Dermis blood vessel endothelial cell (primary cell): Measurements from ENCODE around the gene MRFAP1. TPM values are rescaled to one million over a fixed set of nuclear protein-coding genes. Genes with fewer than 3 reads are reported as not detected.
"Not testable (repeated sequence)": the region's sequence is repeated elsewhere in the genome, so short reads cannot be mapped to it uniquely, and the experiment has no call there.

ENCODE experiments used
- DNase-seq: peaks from one replicate; pipeline ENCODE4 v3.0.0; 2010
- total RNA-seq: library from RNA; depleted of rRNA; stranded (reverse); fragments of >200 nt; gene quantifications from 2 replicates; pipeline ENCODE4 v1.2.3, GENCODE V29; 2014

MRFAP1 gene
- total RNA-seq, 1 donor from 2014 or later, result 88.2 TPM

DNA sequence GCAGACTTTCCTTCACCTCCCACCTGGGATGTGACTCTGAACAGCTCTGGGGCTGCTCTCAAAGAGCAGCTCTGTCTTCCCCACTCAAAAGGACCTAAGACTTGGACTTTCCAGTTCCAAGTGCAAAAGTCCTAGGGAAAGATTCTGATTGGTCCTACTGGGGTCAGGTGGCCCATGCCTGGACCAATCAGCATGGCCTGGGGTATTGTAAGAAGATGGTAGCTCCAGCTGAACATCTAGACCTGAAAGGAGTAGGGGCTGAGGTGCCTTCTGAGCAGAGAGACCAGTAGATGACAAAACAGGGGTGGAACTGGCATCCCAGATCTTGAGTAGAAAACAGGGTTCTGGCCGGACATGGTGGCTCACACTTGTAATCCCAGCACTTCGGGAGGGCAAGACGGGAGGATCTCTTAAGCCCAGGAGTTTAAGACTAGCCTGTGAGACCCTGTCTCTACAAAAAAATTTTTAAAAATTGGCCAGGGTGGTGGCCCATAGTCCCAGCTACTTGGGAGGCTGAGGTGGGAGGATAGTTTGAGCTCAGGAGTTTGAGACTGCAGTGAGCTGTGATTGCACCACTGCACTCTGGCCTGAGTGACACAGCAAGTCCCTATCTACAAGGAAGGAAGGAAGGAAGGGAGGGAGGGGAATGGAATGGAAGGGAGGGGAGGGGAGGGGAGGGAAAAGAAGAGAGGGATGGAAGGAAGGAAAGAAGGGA, 27.4 kb upstream of the MRFAP1 start:
- no peak for DNase-seq

DNA sequence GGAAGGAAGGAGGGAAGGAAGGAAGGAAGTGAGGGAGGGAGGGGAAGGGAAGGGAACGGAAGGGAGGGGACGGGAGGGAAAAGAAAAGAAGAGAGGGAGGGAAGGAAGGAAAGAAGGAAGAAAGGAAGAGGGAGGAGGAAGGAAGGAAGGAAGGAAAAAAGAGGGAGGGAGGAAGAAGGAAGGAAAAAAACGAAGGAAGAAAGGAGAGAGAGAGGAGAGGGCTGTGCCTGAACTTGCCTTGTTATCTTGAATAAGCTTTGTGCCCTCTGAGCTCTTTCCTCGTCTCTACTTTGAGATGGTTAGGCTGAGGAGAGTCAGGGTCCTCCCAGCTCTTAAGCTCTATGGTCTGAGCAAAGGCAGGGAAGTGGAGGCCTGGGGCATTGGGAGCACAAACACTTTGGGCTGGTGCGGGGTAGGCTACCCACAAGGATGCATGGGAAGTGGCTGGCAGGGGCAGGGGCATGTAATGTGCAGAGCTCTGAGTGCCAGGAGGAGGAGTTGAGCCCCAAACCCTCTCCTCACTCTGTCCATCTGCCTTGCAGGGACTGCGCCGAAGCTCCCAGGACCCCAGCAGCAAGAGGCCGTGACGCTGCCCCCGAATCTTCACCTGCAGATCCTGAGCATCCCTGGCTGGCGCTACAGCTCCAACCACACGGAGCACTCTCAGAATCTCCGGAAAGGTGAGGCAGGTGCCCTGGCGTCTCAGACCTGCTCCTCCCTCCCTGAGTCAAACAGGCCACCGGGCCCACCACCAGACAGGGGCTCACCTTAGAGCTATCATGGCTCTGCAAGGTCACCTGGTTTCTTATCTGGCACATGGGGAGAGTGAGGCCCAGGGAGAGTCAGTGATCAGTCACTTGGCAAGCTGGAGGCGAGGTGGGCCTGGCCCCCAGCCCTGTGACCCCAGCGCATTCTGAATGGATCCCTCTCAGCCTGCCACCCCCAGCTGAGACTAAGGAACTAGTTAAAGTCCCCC, 26.5 kb upstream of the MRFAP1 start:
- DNase-seq, result no peak

DNA sequence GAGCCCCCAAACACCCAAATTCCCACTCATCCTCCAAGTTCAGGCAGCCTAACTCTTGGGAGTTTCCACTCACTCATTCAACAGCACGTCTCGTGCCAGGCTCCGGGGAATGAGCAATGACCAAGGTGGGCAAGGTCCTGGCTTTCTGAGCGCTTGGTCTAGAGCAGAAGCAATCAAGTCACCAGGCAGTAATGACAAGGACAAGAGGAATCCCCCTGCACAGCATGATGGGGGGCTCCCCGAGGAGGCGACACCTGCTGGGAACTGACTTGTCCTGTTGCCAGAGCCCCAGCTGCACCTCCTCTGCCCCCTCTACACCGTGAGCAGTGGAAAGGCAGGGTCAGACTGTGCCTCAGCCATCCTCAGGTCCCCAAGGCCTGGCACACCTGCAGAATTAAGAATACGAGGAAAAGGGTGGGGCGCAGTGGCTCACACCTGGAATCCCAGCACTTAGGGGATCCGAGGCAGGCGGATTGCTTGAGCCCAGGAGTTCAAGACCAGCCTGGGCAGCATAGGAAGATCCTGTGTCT, 25.7 kb upstream of the MRFAP1 start:
- DNase-seq, result no peak

DNA sequence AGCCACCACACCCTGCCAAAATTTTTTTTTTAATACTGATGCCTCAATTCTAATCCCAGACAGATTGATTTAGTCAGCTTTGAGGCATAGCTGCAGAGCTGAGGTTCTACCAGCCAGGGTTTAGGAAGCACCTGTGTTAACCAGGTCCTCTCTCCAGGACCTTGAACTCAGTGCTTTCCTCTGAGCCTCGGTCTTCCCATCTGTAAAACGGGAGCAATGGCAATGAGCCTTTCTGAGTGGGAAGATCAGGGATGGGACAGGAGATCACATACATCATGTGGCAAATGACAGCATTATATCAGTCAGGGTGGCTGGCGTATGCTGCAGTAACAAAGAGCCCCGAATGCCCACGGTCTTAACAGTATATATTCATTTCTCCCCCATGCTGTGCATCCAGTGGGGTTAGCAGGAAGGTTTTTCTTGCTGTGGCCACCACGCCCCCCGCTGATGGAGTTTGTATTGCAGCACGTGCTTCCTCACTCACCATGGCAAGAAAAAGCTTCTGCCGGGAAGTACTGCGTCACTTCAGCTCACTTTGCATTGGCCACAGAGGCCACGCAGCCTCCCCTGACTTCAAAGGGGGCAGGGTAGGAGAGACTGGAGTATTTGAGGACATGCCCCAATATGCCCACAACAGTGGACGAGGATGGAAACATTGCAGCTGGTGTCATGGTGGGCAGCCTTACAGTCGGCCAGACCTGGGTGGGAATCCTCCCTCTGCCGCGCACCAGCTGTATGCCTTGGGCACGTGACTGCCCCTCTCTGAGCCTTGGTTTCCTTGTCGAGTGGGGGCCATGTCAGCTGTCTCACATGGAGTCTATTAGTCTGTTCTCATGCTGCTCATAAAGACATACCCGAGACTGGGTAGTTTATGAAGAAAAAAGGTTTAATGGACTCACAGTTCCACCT, 24.1 kb upstream of the MRFAP1 start:
- no peak for DNase-seq

DNA sequence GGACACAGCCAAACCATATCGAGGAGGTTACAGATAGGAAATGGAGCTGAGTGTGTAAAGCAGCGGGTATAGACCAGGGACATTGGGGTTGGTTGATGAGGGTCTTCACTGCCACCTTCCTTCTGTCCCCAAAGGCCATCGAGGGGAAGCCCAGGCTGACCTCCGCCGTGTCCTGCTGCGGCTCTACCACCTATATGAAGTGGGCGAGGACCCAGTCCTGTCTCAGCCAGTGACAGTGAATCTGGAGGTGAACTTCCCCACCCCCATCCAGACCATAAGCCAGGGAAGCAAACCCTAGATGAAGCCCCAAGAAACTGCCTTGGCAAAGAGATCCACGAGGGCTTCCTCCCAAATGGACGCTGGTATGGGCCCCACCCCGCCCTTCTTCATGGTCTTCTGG, 23.2 kb upstream of the MRFAP1 start:
- no peak for DNase-seq

DNA sequence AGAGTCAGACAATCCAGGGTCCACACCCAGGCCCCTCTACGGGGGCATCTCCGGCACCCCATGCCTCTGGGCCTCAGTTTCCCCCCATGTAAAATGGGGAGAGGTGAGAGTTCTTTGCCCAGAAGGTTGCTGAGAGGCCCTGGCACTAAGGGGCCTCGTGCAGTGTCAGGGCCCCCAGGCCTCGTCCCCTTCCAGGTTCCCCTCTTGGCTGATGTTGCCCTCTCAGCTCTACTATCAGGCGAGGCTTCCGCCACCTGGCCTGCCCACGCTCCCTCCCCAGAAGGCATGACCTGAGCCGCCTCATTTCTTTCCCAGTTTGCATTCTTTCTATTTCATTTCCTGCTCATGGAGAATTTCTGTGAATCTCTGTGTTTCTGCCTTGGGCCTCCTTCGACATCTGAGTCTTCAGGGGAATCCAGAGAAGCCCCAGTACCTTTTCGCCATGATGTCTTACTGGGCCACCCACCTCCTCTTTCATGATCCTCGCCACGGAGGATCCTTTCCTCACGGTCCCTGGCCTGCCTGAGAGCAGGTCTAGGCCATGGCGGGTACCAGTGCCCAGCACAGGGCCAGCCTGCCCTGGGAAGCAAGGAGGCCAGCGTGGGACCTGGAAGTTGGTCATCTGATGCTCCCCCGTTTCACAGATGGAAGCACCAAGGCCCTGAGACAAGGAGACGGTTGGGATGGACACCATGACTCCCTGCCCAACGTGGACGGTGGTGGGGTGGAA, 21.9 kb upstream of the MRFAP1 start:
- no peak for DNase-seq

DNA sequence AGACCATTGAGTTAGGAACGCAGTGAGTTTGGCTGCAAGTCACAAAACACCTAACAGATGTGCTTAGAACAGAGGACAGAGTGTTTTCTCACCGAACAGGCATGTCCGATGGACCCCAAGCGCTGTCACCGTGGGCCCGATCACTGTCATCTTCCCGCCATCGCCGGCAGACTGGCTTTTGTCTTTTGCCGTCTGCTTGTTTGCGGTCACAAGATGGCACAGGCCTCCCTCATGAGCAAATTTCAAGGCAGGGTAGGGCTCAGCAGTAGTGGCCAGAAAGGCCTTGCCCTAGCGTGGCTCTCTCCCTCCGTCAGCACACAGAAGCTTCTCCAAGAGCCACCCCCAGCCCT, 21.4 kb upstream of the MRFAP1 start:
- no peak for DNase-seq

DNA sequence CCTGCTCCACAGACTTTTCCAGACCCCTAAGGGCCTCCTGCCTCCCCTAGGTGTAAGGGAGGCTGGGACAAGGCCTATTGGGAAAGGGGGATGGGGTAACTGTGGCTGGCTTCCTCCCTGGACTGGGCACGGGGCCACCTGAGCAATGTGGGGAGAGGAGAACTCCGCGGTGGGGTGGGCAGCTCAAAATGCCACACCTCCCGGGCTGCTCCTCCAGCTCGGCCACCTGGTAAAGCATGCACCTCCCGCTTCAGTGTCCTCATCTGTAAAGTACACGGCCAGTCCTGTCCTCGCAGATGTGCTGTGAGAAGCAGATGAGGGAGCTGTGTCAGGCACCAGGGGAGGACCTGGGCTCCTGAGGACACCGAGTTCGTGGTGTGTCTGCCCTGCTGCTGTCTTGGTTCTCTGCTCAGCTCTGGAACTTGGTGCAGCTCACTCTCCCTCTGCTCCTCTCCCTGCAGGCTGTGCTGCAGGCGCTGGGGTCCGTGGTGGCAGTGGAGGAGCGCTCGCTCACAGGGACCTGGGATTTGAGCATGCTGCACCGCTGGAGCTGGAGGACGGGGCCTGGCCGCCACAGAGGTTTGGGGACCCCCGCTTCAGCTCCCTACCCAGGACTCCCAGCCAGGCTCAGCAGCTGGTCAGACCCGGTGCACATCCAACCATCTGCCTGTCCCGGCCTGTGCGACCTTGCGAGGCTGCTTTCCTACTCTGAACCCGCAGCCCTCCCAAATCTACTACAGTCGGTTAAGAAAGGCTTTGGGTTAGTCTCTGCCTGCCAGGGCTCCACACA, 20.8 kb upstream of the MRFAP1 start:
- DNase-seq, result no peak

DNA sequence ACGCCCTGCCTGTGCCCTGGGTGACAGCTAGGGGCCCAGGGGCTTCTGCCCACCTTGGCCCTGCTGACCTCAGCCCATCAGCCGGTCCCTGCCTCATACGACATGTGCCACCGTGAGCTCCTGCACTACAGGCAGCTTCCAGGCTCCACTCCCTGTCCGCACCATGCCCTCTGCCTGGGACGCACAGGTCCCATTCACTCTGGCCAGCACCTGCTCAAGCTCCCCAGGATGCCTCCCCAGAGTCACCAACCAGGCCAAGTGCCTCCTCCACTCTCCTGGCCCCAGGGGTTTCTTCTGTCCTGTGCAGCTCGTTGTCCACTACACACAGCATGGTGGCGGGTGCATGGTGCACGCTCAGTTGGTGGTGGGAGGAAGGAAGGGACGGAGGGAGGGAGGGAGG, 20.2 kb upstream of the MRFAP1 start:
- no peak for DNase-seq

DNA sequence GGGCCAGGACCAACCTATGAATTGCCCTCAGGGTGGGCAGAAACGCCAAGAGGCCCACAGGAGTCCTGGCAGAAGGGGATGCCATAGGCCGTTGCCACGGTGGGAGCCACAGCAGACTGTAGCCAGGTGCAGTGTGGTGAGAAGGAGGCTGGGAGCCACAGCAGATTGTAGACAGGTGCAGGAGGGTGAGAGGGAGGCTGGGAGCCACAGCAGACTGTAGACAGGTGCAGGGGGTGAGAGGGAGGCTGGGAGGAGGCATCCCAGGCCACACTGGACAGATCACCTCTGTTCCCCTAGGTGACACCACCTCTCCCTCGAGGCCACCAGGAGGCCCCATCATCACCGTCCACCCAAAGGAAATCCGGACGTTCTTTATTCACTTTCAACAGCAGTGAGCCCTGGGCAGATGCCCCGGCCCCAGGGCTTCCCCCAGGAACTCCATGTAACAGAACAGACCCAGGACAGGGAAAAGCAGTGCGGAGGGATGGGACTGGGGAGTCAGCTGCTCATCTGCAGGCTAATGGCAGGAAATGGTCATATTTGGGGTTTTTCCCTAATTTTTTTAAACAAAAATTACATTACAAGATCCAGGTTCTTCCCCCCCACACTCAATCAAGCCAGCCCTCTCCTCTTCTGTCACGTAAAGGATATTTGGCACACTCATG, 19.5 kb upstream of the MRFAP1 start:
- DNase-seq, result no peak

DNA sequence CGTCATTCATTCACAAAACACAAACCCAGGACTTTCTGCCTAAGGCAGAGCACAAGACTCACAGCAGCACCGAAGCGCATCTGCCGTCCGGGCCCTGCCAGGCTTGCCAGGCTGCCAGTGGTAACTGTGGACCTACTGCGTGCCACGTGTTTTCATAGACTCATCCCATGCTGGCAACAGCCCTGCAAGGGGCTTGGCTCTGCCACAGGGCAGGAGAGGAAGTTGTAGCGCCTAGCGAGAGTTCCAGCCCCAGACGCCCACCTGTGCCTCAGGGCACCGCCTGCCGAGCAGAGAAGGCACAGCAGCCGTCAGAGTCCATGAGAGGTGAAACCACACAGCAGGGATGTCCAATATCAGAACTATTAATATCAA, 18.9 kb upstream of the MRFAP1 start:
- no peak for DNase-seq

DNA sequence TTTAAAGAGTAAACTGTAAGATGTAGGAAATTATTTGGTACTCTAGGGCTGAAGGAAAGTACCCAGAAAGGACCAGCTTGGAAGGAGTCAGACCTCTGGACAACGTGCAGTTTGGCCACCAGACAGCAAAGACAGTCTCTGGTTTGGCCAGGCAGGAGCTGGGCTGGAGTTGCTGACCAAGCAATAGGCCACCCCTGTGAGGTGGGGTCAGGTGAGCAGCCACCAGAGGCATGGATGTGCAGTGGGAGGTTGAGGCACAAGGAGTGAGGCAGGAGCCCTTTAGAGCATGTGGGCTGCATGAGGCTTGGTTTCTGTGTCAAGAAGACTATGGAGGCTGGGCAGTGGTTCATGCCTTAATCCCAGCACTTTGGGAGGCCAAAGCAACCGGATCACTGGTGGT, 17.7 kb upstream of the MRFAP1 start:
- no peak for DNase-seq

DNA sequence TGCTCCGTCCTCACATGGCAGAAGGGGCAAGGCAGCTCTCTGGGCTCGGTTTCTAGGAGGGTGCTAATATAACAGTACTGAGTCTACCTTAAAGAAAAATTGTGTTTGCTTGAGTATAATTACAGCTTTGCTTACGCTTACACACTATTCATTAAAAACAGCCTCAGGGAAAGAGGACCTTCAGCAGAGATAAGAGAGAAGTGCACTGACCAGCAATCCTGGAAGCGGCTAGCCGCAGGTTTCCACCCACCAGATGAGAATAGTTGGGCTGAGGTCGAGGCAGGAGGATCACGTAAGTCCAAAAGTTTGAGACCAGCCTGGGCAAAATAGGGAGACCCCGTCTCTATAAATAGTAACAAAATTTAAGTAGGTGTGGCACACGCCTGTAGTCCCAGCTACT, 15.2 kb upstream of the MRFAP1 start:
- no peak for DNase-seq

DNA sequence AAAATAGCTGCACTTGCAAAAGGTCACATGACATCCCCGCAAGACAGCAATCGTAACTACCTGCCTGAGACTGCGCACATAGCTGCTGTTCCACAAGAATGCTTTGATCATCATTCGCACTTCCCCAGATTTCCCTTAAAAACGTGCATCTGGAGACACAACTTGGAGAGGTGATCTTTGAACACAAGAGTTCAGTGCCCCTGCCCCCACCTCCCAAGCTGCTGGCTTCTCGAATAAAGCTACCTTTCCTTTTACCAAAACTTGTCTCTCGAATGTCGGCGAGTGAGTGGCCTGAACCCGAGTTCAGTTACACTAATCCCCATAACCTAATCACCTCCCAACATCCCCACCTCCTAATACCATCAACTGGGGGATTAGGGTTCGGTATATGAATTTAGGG, 14.4 kb upstream of the MRFAP1 start:
- no peak for DNase-seq

DNA sequence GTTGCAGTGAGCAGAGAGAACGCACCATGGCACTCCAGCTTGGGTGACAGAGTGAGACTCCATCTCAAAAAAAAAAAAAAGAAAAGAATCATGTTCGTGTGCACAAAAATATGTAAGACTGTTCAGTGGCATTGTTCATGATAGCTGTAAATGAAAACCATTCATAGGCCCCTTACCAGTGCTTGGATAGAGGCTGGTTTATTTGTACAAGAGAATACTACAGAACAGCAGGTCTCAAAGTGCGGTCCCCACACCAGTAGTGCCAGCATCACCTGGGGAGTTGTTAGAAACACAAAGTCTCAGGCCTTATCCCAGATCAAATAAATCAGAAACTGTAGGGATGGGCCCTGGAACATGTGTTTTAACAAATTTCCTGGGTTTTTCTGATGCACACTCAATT, 12.7 kb upstream of the MRFAP1 start:
- DNase-seq, result no peak

DNA sequence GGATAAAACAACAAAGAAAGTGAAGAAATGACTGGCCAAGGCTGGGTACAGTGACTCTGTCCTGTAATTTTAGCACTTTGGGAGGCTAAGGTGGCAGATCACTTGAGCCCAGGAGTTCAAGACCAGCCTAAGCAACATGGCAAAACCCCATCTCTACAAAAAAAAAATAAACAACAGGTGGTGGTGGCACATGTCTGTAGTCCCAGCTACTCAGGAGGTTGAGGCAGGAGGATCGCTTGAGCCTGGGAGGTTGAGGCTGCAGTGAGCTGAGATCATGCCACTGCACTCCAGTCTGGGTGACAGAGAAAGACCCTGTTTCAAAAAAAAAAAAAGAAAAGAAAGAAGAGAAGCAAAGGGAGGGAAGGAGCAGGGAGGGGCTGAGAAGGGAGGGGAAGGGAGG, 12.0 kb upstream of the MRFAP1 start:
- DNase-seq, result not testable (repeated sequence)

DNA sequence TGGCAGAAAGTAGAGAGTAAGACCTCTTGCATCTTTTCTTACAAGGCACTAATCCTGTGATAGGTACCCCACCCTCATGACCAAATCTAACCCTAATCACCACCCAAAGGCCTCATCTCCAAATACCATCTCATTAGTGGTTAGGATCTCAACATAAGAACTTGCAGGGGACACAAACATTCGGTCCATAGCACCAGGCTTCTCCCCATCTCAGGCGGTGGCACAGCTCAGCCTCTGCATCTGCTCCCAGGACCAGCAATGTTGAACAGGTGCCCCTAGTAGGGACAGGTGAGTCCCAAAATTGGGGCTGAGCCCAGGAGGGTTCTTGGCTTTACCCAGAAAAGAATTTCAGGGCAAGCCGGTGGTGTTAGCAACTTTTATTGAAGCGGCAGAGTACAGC, 8.4 kb upstream of the MRFAP1 start:
- DNase-seq, result no peak

DNA sequence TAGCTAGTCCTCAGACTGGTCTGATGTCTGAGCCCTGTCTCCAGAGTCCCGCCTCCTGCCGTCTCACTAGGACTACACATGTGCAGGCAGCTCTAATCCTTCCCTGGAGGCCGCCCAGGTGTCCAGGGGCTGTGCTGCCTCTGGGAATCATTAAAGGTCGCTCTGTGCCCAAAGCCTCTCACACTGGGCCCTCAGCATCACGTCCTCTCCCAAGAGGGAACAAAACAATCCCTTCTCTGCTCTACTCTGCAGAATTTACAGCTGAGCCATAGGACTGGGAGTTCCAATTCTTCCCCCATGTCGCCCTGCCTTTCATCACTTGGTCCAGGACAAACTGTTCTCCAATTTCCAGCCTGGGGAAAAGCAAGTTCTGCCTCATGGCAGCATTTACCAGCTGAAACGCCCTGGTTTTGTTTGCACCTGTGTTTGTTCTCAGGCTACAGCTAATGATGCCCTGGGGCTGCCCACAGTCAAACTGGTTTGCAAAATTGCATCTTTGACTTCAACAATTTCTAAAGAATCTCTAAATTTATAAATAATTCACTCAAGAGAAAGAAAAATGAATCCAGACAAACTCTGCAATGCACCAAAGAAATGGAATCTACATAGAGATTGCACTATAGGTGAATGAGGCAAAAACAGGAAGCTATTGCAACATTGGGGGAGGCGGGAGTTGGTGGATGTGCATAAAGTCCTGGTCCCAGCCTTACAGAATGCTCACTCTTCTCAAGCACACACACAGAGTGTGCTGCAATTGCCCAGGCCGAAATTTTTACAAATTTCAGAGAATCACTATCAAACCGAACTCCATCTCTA, 7.2 kb upstream of the MRFAP1 start:
- DNase-seq, result no peak

DNA sequence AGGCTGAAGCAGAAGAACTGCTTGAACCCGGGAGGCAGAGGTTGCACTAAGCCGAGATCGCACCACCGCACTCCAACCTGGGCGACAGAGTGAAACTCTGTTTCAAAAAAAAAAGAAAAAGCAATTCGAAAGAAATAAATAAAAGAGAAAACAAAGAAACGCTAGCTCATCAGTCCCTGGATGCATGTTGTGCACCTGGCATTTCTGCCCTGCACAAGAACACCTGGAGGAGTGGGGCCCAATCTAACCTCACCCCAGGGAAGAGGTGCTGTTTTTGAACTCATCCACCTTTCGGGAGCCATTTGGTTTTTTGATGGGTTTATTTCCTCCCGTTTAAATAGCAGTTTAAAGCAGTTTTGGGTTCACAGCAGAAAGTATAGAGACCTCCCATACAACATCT, 5.7 kb upstream of the MRFAP1 start:
- no peak for DNase-seq

DNA sequence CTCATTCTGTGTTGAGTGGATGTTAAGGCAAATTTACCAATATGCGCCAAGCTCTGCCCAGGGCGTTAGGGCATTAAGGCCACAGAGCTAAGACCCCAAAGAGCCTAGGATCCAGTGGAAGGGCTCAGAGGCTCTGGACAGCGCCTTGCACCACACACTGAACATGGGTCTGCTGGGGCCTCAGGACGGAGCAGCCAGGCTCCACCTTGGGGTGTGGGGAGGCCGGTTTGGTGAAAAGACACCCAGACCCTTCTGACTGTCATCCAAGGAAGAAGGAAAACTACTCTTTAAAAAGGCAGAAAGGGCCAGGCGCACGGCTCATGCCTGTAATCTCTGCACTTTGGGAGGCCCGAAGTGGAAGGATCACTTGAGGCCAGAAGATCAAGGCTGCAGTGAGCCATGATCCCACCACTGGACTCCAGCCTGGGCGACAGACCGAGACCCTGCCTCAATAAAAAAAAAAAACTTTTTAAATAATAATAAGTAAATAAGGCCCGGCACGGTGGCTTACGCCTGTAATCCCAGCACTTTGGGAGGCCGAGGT, 1.3 kb upstream of the MRFAP1 start:
- no peak for DNase-seq
